Mucosa of stomach (tissue), 1 donor: ENCODE data around the gene TMEM80.
"Not testable (repeated sequence)": the region's sequence is repeated elsewhere in the genome, so short reads cannot be mapped to it uniquely, and the experiment has no call there.

Source experiments
- H3K27me3 ChIP-seq: one replicate; pipeline ENCODE4 v1.7.0; 2013; ENCODE audit warnings: mild to moderate bottlenecking, low read length; ENCODE audit not compliant: control insufficient read depth, insufficient read depth
- H3K36me3 ChIP-seq: one replicate; pipeline ENCODE4 v1.7.0; 2013; ENCODE audit warnings: low read length; ENCODE audit not compliant: control insufficient read depth, insufficient read depth
- H3K4me1 ChIP-seq: one replicate; pipeline ENCODE4 v1.7.0; 2013; ENCODE audit warnings: mild to moderate bottlenecking, low read length; ENCODE audit not compliant: control insufficient read depth, insufficient read depth
- H3K4me3 ChIP-seq: one replicate; pipeline ENCODE4 v1.7.0; 2013; ENCODE audit warnings: low read length
- H3K9ac ChIP-seq: one replicate; pipeline ENCODE4 v1.7.0; 2013; ENCODE audit warnings: mild to moderate bottlenecking, low read length, moderate library complexity
- H3K9me3 ChIP-seq: one replicate; pipeline ENCODE4 v1.7.0; 2013; ENCODE audit warnings: mild to moderate bottlenecking, low read length, moderate library complexity; ENCODE audit not compliant: control insufficient read depth
- donor health status: Pancreatic carcinoma.

The TMEM80 gene

DNA sequence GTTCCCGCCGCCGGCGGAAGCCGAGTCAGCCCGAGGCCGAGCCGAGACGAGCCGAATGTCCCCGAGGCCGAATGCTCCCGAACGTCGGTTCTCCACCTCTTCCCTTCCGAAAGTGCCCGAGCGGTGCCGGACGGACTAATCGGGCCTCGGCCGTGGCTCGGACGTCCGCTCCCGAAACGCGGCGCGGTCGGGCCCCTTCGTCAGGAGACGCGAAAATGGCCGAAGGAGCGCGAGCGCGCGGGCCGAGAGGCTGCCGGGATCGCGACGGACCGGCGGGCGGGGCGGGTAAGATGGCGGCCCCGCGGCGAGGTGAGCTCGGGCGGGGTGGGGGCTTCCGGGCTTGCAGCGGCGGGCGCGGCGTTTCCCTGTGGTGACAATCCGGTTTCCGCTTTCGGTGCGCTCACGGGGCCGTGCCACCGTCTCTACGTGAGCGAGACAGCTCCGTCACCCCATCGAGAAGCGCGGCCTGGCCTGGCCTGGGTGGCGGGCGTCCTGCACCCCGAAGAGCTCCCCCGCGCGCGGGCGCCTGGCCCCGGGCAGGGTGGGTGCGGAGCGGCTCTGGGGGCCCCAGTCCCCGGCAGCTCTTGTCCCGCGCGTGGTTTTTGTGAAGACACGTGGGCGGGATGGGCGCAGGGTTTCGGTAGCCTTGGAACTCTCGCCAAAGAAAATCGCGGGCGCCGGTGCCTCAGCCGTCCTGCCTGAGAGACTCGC, at the start of gene TMEM80:
Gene TMEM80 (plus strand): TSS at position 279 of the 711 bp plus-strand sequence. CDS start 12 bp downstream, at position 291.
- peak within 1 kb of the TSS; percentile 71 for H3K9ac ChIP-seq
- H3K4me1 ChIP-seq, result peaks cover 17% of the 10 kb centered on the region
- H3K4me3 ChIP-seq, result peak within 1 kb of the TSS; percentile 60
- H3K9me3 ChIP-seq, result no peaks in the 10 kb centered on the region
- H3K27me3 ChIP-seq, result no peaks in the 10 kb centered on the region
- H3K36me3 ChIP-seq, result no peaks in the 10 kb centered on the region

DNA sequence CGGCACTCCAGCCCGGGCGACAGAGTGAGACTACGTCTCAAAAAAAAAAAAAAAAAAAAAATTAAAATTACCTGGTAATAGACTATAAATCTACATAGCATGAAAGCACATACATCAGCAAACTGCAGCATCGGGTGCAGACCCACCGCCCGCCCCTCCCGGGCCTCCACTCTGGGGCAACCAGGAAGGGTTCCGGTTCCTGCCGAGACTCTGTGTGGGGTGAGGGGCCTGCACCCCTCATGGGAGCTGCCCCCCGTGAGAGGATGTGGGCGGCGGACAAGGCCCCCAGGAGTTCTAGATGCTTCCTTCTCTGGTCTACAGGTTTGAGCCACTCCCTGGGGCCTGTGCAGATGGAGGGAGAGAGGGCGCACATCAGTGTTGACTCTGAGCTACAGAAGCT, 49.4 kb upstream of the TMEM80 start:
- H3K36me3 ChIP-seq, result no peaks in the 10 kb centered on the region
- H3K9ac ChIP-seq, result no peak overlapping the region
- H3K9me3 ChIP-seq, result no peaks in the 10 kb centered on the region
- H3K27me3 ChIP-seq, result no peaks in the 10 kb centered on the region
- H3K4me3 ChIP-seq, result no peak overlapping the region
- peaks cover 3% of the 10 kb centered on the region for H3K4me1 ChIP-seq

DNA sequence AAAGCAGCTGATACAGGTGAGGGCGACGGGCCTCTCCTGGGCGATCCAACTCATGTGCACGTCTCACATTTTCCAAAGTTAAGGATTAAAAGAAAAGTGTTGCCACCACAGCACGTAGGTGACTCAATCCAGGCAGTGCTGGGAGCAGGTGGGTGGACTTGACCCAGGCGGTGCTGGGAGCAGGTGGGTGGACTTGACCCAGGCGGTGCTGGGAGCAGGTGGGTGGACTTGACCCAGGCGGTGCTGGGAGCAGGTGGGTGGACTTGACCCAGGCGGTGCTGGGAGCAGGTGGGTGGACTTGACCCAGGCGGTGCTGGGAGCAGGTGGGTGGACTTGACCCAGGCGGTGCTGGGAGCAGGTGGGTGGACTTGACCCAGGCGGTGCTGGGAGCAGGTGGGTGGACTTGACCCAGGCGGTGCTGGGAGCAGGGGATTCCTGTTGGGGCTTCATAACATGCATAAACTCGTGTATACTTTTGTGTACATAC, 47.9 kb upstream of the TMEM80 start:
- H3K4me1 ChIP-seq, H3K9me3 ChIP-seq, H3K4me3 ChIP-seq, H3K27me3 ChIP-seq, H3K36me3 ChIP-seq, H3K9ac ChIP-seq: not testable (repeated sequence)

DNA sequence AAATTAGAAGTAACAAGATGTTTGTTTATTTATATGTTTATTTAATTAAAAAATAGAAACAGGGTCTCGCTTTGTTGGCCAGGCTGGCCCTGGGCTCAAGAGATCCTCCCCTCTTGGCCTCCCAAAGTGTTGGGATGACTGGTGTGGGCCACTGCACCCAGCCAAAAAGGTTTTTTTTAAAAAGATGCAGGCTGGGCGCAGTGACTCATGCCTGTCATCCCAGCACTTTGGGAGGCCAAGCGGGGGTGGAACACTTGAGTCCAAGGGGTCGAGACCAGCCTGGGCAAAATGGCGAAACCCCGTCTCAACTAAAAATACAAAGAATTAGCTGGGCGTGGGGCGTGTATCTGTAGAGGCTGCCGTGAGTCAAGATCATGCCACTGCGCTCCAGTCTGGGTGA, 45.1 kb upstream of the TMEM80 start:
- no peaks in the 10 kb centered on the region for H3K9me3 ChIP-seq
- peaks cover 11% of the 10 kb centered on the region for H3K4me1 ChIP-seq
- H3K9ac ChIP-seq, result no peak overlapping the region
- no peaks in the 10 kb centered on the region for H3K27me3 ChIP-seq
- H3K36me3 ChIP-seq, result peaks cover 4% of the 10 kb centered on the region
- no peak overlapping the region for H3K4me3 ChIP-seq

DNA sequence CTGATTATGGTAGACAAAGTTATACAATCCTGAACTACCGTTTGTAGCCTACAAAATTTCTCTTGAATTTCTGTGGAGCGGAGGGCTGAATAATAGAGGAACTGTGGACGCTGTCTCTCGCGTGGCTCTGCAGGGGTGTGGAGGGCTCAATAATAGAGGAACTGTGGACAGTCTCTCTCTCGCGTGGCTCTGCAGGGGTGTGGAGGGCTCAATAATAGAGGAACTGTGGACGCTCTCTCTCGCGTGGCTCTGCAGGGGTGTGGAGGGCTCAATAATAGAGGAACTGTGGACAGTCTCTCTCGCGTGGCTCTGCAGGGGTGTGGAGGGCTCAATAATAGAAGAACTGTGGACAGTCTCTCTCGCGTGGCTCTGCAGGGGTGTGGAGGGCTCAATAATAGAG, 42.5 kb upstream of the TMEM80 start:
- H3K4me3 ChIP-seq, H3K9ac ChIP-seq, H3K9me3 ChIP-seq, H3K36me3 ChIP-seq, H3K27me3 ChIP-seq: not testable (repeated sequence)
- H3K4me1 ChIP-seq, result peaks cover 11% of the 10 kb centered on the region

DNA sequence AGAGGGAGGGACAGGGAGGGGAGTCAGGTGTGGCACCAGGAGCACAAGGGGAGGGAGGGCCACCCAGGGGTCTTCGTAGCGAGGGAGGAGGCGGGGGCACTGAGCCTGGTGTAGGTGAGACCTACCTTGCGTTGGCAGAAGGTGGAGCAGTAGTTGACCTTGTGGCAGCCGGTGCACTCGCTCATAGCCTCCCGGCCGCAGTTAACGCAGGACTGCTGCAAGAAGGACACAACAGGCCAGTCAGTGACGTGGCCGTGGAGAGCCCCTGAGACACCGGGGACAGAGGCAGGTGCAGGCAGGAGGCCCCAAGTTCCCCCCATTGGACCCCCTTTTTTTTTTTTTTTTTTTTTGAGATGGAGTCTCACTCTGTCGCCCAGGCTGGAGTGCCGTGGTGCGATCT, 41.8 kb upstream of the TMEM80 start:
- Histone ChIP-seq H3K4me1 (peaks cover 16% of the 10 kb centered on the region), H3K9ac (no peak overlapping the region), H3K9me3 (no peaks in the 10 kb centered on the region), H3K36me3 (peaks cover 4% of the 10 kb centered on the region), H3K27me3 (no peaks in the 10 kb centered on the region), H3K4me3 (no peak overlapping the region)

DNA sequence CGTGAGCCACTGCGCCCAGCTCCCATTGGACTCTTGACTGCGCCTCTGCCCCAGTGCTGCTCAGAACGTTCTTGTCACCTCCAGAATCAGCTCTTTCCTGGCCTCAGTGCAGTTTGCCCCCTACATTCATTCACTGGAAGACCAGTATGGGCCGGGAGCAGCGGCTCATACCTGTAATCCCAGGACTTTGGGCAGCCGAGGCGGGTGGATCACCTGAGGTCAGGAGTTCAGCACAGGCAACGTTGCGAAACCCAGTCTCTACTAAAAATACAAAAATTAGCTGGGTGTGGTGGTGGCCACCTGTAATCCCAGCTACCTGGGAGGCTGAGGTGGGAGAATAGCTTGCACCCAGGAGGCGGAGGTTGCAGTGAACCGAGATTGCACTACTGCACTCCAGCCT, 41.2 kb upstream of the TMEM80 start:
- H3K36me3 ChIP-seq, result not testable (repeated sequence)

DNA sequence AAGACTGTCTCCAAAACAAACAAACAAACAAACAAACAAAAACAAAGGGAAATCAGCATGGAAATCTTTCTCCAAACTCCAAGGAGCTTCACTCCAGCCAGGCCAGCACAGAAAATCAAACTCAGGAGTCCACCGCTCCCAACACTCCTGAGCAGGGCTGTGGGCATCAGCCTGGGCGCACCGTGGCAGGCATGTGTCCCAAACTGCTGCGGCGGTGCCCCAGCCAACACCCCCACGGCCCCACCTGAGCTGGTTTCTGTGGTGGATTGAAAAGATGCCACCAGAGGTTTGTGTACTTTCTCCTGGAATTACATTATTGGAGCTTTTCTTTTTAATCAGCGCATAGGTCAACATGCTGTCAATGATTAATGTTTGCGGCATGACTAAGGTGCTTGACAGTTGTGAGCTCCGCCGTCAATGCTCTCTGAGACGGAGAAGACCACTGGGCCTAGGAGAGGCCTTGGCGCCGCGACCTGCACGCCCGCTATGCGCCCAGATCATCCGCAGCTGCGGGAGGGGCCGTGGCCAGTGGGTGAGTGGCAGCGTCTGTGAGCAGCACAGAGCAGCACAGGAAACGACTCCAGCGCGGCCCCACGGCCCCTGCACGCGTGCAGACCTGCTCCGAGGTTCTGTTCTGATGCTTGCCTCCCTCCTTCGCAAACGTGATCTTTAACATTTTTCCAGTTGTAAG, 40.4 kb upstream of the TMEM80 start:
- H3K36me3 ChIP-seq, result peaks cover 4% of the 10 kb centered on the region
- peaks cover 16% of the 10 kb centered on the region for H3K4me1 ChIP-seq
- H3K9me3 ChIP-seq, result no peaks in the 10 kb centered on the region
- H3K27me3 ChIP-seq, result no peaks in the 10 kb centered on the region
- H3K9ac ChIP-seq, result no peak overlapping the region
- H3K4me3 ChIP-seq, result no peak overlapping the region

More for the DNA sequence above, 41.2 kb upstream of the TMEM80 start:
- not testable (repeated sequence) for H3K27me3 ChIP-seq, H3K9me3 ChIP-seq, H3K9ac ChIP-seq, H3K4me3 ChIP-seq
- peaks cover 16% of the 10 kb centered on the region for H3K4me1 ChIP-seq

DNA sequence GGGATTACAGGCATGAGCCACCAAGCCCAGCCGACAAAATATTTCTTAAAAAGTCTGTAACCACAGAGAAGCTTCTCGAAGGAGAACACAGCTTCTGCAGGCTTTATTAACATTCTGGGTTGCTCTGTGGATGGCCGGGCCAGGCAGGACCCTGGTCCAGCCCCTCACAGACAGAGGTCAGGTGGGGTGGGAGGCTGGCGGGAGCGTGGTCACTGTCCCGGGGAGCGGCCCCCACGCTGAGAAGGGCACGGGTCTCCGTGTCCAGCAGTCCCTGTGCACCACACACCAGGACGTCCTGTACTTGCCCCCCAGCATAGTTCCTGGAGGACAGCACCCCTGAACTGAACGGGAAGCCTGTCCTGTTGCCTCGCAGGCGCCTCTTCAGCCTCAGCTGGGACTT, 39.2 kb upstream of the TMEM80 start:
- H3K27me3 ChIP-seq, result no peaks in the 10 kb centered on the region
- H3K9ac ChIP-seq, result no peak overlapping the region
- H3K4me1 ChIP-seq, result peaks cover 16% of the 10 kb centered on the region
- H3K9me3 ChIP-seq, result no peaks in the 10 kb centered on the region
- H3K4me3 ChIP-seq, result no peak overlapping the region
- H3K36me3 ChIP-seq, result peaks cover 4% of the 10 kb centered on the region

DNA sequence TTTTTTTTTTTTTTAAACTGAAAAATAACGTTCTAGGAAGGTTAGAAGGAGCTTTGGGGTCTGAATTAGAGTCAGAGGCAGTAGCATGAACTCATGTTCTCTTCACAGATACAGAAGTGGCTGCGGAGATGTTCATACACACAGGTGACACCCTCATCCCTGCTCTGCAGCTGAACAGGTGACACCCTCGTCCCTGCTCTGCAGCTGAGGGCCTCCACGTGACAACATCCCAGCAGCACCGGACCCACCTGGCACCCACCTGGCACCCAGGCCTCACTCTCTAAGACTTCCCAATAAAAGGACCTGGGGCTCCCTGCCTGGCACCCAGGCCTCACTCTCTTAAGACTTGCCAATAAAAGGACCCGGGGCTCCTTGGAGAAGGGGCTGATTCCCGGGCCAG, 38.8 kb upstream of the TMEM80 start:
- peaks cover 4% of the 10 kb centered on the region for H3K36me3 ChIP-seq
- no peak overlapping the region for H3K9ac ChIP-seq
- no peaks in the 10 kb centered on the region for H3K9me3 ChIP-seq
- H3K4me3 ChIP-seq, result no peak overlapping the region
- no peaks in the 10 kb centered on the region for H3K27me3 ChIP-seq
- H3K4me1 ChIP-seq, result peaks cover 16% of the 10 kb centered on the region

DNA sequence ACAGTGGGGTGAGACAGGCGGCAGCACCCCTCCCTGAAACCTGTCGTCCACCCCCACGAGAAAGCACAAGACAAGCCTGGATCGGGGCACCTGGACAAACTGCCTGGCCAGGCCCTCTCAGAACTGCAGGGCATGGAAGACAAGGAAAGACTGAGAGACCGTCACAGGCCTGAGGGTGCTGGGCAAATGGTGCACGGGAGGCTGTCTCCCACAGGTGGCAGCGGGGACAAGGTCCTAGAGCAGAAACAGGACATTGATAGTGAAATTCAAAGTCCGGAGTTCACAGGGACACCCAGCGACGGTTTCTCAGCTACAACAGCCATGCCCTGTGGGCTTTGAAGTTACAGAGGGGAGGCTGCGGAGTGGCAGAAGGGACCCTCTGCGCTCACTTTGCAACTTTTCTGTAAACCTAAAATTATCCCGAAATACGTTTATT, 37.9 kb upstream of the TMEM80 start:
- Histone ChIP-seq H3K9ac (no peak overlapping the region), H3K4me1 (peaks cover 16% of the 10 kb centered on the region), H3K9me3 (no peaks in the 10 kb centered on the region), H3K27me3 (no peaks in the 10 kb centered on the region), H3K4me3 (no peak overlapping the region), H3K36me3 (peaks cover 4% of the 10 kb centered on the region)

DNA sequence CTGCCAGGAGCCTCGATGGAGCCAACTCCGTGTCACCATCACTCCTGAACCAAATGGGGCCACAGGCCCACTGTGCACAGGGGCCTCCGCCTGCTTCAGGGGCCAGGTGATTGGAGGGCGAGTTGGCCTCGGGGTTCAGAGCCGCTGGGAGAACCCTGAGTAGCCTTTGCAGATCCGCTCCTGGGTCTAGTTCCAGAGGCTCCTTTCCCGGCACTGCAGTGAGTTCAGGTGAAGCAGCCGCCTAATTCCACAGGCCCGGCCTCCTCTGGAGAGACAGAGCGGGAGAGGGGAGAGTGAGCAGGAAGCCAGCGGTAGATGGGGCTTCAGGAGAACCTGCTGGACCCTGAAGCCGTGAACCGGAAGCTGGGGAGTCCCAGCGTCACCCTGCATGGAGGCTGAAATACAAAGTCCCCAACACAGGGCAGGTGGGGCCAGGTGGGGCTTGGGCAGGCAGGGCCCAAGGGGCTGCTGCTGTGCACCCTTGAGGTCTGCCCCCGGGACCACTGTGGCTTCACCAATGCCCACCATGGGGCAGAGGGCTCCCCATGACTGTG, 36.0 kb upstream of the TMEM80 start:
- H3K27me3 ChIP-seq, result no peaks in the 10 kb centered on the region
- no peaks in the 10 kb centered on the region for H3K36me3 ChIP-seq
- no peaks in the 10 kb centered on the region for H3K9me3 ChIP-seq
- peaks cover 14% of the 10 kb centered on the region for H3K4me1 ChIP-seq
- no peak overlapping the region for H3K4me3 ChIP-seq
- H3K9ac ChIP-seq, result no peak overlapping the region
